ENCODE measurements around the gene RPS6KA2. TPM values are rescaled to one million over a fixed set of nuclear protein-coding genes. Genes with fewer than 3 reads are reported as not detected.

RPS6KA2 gene
- total and polyA plus RNA-seq, 2 experiments from 2014 or later: 12.5 to 25.3 TPM

DNA sequence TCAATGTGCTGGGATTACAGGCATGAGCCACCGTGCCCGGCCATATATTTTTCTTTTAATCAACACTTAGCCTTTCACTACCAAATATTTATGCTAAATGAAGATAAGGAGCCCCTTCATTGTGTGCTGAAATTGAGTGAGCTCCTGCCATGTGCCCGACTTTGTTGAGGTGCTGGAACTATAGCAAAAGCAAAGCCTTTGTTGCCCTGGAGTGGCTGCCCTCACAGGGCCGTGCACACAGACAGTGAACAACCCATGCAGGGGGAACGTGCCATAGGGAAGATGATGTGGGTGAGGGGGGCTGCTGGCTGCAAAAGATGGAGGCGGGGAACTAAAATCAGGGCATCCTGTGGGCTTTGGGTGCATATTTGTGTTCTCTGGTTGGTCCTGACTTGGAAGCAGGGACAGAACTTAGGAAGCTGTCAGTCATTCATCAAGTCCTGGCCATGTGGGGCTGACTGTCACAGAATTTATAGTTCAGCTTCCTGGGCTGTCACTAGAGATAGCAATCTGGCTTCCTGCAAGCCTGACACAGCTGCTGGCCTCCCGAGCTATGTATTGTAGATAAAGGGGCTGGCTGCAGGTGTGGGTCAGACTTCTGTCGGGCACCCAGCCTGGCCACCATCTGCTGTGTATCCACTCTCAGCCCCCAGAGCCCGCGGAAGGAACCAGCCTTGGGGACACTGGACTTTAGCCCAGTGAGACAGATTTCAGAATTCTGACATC, 187.5 kb downstream of the RPS6KA2 start (continued):
- TF ChIP-seq, protein P1, sequence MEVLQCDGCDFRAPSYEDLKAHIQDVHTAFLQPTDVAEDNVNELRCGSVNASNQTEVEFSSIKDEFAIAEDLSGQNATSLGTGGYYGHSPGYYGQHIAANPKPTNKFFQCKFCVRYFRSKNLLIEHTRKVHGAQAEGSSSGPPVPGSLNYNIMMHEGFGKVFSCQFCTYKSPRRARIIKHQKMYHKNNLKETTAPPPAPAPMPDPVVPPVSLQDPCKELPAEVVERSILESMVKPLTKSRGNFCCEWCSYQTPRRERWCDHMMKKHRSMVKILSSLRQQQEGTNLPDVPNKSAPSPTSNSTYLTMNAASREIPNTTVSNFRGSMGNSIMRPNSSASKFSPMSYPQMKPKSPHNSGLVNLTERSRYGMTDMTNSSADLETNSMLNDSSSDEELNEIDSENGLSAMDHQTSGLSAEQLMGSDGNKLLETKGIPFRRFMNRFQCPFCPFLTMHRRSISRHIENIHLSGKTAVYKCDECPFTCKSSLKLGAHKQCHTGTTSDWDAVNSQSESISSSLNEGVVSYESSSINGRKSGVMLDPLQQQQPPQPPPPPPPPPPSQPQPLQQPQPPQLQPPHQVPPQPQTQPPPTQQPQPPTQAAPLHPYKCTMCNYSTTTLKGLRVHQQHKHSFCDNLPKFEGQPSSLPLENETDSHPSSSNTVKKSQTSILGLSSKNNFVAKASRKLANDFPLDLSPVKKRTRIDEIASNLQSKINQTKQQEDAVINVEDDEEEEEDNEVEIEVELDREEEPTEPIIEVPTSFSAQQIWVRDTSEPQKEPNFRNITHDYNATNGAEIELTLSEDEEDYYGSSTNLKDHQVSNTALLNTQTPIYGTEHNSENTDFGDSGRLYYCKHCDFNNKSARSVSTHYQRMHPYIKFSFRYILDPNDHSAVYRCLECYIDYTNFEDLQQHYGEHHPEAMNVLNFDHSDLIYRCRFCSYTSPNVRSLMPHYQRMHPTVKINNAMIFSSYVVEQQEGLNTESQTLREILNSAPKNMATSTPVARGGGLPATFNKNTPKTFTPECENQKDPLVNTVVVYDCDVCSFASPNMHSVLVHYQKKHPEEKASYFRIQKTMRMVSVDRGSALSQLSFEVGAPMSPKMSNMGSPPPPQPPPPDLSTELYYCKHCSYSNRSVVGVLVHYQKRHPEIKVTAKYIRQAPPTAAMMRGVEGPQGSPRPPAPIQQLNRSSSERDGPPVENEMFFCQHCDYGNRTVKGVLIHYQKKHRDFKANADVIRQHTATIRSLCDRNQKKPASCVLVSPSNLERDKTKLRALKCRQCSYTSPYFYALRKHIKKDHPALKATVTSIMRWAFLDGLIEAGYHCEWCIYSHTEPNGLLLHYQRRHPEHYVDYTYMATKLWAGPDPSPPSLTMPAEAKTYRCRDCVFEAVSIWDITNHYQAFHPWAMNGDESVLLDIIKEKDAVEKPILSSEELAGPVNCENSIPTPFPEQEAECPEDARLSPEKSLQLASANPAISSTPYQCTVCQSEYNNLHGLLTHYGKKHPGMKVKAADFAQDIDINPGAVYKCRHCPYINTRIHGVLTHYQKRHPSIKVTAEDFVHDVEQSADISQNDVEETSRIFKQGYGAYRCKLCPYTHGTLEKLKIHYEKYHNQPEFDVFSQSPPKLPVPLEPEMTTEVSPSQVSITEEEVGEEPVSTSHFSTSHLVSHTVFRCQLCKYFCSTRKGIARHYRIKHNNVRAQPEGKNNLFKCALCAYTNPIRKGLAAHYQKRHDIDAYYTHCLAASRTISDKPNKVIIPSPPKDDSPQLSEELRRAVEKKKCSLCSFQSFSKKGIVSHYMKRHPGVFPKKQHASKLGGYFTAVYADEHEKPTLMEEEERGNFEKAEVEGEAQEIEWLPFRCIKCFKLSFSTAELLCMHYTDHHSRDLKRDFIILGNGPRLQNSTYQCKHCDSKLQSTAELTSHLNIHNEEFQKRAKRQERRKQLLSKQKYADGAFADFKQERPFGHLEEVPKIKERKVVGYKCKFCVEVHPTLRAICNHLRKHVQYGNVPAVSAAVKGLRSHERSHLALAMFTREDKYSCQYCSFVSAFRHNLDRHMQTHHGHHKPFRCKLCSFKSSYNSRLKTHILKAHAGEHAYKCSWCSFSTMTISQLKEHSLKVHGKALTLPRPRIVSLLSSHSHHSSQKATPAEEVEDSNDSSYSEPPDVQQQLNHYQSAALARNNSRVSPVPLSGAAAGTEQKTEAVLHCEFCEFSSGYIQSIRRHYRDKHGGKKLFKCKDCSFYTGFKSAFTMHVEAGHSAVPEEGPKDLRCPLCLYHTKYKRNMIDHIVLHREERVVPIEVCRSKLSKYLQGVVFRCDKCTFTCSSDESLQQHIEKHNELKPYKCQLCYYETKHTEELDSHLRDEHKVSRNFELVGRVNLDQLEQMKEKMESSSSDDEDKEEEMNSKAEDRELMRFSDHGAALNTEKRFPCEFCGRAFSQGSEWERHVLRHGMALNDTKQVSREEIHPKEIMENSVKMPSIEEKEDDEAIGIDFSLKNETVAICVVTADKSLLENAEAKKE (CRISPR knock-in tag; IDR thresholded peaks at IDR 0.05): no peak

DNA sequence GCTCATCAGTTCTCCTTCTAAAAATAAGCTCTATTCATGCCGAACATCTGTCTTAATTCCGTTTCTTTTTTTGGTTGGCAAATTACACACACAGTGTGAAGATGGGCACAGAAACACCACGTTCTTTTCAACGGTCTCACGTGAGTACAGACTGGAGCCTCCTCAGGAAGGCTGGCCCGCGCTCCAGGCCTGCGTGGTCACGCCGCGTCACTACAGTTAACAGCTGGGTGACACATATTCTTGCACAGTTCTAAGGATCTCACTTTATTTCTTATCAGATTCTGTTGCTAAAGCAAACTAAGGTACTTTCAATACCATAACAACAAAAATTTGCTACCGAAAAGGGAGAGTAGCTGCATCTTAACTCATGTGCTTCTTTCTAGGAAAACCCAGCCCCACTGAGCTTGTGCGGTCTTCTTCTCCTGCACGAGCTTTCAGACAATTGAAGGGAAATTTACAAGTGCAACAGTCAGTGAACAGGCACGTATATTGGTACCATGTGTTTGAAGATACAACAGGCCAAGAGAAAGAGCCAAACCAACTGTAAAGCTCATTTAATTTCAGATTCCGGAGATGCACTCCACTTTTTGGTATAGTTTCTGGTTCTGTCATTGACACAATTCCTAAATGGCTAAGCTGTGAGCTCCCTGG, 188.7 kb downstream of the RPS6KA2 start:
- Histone ChIP-seq H3K4me1 (ENCODE audit: insufficient read depth) (no peaks in the 10 kb centered on the region), H3F3A (replicated peaks; ENCODE audit: low read depth) (no peaks in the 10 kb centered on the region), H3K36me3 (ENCODE audit: insufficient read depth) (no peaks in the 10 kb centered on the region), H3K79me2 (replicated peaks; ENCODE audit: insufficient read depth) (no peaks in the 10 kb centered on the region), H3K27me3 (ENCODE audit: insufficient read depth) (no peaks in the 10 kb centered on the region), H2AFZ (no peak overlapping the region), H3K27ac (ENCODE audit: low read depth) (no peak overlapping the region), H3K4me3 (no peak overlapping the region), H4K20me1 (replicated peaks; ENCODE audit: insufficient read depth) (no peaks in the 10 kb centered on the region), H3K4me2 (no peak overlapping the region), H3K9me2 (ENCODE audit: insufficient read depth) (no peaks in the 10 kb centered on the region)
- Mint-ChIP-seq H3K4me1 (no peaks in the 10 kb centered on the region; the same call in 2 of the 3 replicates), H3K9me3 (no peaks in the 10 kb centered on the region), H3K4me3 (no peak overlapping the region), H3K27me3 (ENCODE audit: insufficient read depth, low read depth, poor library complexity) (peaks cover 12% of the 10 kb centered on the region), H3K36me3 (ENCODE audit: low read depth) (peaks cover 5% of the 10 kb centered on the region; the same call in 2 of the 3 replicates), H3K27ac (no peak overlapping the region)
- no peak for ATAC-seq
- no peak for DNase-seq (ENCODE audit: low spot score)
- TF ChIP-seq, protein P1 (CRISPR knock-in tag; IDR thresholded peaks at IDR 0.05): no peak
- TF ChIP-seq, protein P2, sequence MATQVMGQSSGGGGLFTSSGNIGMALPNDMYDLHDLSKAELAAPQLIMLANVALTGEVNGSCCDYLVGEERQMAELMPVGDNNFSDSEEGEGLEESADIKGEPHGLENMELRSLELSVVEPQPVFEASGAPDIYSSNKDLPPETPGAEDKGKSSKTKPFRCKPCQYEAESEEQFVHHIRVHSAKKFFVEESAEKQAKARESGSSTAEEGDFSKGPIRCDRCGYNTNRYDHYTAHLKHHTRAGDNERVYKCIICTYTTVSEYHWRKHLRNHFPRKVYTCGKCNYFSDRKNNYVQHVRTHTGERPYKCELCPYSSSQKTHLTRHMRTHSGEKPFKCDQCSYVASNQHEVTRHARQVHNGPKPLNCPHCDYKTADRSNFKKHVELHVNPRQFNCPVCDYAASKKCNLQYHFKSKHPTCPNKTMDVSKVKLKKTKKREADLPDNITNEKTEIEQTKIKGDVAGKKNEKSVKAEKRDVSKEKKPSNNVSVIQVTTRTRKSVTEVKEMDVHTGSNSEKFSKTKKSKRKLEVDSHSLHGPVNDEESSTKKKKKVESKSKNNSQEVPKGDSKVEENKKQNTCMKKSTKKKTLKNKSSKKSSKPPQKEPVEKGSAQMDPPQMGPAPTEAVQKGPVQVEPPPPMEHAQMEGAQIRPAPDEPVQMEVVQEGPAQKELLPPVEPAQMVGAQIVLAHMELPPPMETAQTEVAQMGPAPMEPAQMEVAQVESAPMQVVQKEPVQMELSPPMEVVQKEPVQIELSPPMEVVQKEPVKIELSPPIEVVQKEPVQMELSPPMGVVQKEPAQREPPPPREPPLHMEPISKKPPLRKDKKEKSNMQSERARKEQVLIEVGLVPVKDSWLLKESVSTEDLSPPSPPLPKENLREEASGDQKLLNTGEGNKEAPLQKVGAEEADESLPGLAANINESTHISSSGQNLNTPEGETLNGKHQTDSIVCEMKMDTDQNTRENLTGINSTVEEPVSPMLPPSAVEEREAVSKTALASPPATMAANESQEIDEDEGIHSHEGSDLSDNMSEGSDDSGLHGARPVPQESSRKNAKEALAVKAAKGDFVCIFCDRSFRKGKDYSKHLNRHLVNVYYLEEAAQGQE (IDR thresholded peaks at IDR 0.05; ENCODE audit: unreplicated experiment): no peak
- no peak for TF ChIP-seq STAT1 (IDR thresholded peaks at IDR 0.05; ENCODE audit: unreplicated experiment)
